LoVo (cell line): Measurements from ENCODE around the gene CD14.

Experiments
- DNase-seq: peaks from one replicate; pipeline ENCODE4 v3.0.0-alpha.2; 2016; ENCODE audit warnings: low spot score

CD14 gene

DNA sequence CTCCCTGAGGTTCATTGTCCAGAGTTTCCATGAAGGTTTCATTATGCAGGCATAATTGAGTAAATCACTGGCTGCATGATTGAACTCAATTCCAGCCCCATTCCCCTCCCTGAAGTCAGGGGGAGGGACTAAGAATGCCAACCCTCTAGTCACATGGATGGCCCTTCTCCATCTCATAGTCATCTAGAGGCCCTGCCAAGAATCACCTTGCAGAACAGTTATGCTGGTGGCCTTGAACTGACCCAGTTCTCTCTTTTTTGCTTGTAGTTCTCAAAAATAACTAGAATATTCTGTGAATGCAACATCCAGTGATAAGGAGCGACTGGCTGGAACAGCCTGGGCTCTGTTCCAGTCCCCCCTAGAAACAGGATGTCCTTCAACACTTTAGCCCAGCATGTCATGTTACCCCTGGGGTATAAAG, 36.6 kb downstream of the CD14 start:
- no peak for DNase-seq

DNA sequence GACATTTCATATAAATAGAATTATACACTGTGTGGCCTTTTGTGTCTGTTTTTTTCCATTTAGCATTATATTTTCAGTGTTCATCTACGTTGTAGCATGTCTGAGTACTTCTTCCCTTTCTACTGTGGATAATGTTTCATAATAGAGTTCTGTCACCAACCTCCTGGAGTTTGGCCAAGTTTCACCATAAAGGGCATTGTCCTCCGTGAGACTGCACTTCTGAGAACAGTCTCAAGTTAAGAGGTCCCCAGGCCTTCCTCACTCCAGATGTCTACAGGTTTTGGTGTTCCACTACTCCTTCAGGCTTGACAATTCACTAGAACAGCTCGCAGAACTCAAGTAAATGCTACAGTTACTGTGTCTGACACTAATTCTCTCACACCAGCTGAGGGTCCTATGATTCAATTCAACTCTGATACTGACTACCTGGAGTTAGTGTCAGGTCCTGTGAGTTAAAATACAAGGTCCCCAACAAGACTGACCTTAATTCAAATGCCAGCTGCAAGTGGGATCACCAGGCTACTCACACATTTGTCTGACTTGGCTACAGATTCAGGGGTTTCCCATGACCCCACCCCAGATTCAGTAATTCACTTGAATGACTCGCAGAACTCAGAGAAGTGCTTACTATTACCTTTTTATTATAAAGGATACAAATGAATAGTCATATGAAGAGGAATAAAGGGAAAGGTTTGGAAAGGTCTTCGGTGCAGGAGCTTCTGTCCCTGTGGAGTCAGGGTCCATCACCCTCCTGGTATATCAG, 37.3 kb downstream of the CD14 start:
- DNase-seq: no peak

DNA sequence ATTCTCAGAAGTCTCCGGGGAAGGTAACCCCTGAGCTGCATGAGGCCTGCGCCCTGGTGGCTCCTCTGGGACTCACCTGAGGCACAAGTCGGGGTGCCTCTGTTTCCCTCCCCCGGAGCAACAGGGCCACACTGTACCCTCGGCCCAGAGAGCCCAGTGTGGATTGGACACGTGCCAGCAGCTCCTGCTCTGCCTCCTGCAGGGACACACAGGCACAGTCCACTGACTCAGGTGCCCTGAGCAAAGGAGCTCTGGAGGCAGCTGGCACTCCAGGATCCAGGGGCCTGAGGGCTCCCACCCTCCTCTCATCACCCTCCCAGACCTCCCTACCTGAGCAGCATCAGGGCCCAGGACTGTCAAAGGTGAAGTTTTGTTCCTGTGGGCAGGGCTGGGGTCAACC, 38.8 kb downstream of the CD14 start:
- DNase-seq: no peak

DNA sequence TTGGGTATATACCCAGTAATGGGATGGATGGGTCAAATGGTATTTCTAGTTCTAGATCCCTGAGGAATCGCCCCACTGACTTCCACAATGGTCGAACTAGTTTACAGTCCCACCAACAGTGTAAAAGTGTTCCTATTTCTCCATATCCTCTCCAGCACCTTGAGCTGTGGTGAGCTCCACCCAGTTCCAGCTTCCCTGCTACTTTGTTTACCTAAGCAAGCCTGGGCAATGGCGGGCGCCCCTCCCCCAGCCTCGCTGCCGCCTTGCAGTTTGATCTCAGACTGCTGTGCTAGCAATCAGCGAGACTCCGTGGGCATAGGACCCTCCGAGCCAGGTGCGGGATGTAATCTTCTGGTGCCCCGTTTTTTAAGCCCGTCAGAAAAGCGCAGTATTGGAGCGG, 39.9 kb downstream of the CD14 start:
- peak; percentile 41 for DNase-seq

DNA sequence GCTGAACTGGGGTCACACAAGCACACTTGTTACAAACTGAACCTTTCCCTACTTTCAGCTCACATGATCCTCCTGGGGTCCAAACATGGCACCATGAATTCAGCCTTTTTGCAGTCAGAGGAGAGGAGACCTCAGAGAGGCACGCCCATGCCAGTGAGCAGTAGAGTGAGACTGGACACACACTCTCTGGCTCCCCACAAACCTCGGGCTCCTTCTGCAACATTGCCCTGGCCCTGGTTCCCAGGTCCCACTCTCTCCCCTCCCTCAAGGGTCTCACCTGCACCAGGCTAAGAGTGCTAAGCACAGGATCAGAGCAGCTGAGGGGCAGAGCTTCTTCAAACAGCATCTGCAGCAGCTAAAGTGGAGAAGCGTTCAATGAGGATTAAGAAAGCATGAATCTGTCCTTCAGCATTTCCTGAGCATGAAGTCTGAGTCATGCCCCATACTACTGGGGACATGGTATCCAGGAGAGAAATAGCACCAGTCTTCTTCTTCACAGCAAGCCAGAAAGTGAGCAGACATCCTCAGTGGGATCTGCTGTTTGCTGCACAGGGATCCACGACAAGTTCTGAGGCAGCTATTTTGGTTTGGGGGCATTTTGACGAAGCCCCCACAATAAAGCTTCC, 41.1 kb downstream of the CD14 start:
- no peak for DNase-seq

DNA sequence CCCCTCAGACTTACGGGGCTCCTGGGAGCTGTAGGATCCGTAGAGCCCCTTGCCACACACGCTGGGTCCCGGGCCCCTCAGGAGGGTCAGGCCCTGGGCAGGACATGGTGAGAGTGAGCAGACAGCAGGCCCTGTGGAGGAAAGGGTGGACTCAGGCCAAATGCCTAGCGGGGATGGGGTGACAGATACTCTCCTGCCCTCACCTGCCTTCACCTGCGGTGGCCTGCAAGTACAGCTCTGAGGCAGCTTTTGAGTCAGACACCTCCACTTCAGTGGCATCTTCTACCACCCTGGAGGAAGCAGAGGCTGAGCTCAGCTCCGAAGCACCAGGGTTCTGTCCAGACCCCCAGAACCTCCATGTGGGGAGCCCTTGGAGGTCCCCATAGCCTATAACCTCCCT, 42.1 kb downstream of the CD14 start:
- DNase-seq: no peak

DNA sequence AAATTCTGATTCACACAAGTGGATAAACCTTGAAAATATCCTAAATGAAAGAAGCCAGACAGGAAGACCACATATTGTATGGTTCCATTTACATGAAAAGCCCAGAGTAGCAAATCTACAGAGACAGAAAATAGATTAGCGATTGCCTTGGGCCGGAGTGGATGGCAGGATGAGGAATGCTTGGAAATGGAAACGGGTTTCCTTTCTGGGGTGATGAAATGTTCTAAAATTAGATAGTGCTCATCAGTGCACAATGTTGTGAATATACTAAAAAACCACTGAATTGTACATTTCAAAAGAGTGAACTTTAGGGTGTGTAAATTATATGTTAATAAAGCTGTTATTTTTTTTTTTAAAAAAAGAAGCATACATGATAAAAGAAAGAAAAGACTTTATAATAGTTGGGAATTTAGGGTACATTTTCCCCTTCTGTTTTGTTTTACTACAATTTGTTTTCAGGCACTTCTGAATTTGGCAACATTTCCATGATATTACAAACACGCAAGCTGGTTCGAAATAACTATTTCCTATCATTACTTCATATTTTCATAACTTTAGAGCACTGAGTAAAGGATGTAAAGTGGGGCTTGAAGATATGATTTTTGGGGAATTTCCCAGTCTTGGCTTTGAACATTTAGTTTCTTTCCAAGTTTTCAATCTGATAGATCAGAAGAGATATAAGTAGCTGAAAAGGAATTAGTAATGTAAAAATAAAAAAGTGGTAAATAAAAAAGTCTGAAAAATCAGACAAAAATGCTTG, 44.5 kb downstream of the CD14 start:
- DNase-seq: no peak

DNA sequence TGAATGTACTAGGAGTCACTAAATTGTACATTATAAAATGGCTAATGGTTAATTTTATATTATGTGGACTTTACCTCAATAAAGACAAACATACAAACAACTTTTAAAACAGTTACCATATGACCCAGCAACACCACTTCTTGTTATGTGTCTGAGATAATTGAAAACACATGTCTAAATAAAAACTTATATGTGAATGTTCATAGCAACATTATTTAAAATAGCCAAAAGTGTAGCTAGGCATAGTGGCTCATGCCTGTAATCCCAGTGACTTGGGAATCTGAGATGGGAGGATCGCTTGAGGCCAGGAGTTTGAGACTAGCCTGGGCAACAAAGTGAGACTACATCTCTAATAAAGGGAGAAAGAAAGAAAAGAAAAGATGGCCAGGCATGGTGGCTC, 45.5 kb downstream of the CD14 start:
- no peak for DNase-seq
